ENCODE data around the gene TMIE.

DNA sequence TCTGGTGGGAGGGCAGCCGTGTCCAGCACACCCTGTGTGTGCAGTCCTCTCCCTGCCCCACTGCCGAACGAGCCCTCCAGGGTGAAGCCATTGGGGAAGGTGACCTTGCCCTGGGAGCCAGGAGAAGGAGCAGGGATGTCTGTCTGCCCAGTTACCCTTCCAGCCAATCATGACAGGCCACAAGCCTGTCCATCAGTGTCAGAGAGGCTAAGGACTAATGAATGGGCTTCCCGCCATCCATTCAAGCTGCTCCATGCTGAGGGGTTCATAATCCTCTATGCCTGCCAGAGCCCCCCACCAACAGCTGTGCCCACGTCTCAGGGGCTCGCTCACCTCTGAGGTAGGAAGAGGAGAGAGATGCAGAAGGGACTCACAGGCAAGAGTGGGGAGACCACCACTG is 22.9 kb upstream of the TMIE start:
- TF ChIP-seq, protein P1, sequence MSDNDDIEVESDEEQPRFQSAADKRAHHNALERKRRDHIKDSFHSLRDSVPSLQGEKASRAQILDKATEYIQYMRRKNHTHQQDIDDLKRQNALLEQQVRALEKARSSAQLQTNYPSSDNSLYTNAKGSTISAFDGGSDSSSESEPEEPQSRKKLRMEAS (IDR thresholded peaks at IDR 0.05): no peak
- TF ChIP-seq FOXJ3 (CRISPR knock-in tag; IDR thresholded peaks at IDR 0.05; ENCODE audit: borderline replicate concordance): no peak
